Fibroblast of the conjunctiva (primary cell): ENCODE measurements around the gene SST.
"Not testable (repeated sequence)": the region's sequence is repeated elsewhere in the genome, so short reads cannot be mapped to it uniquely, and the experiment has no call there.

ENCODE experiments used
- DNase-seq: peaks from one replicate; pipeline ENCODE4 v3.0.0-alpha.2; 2010; ENCODE audit warnings: low read depth

The SST gene

DNA sequence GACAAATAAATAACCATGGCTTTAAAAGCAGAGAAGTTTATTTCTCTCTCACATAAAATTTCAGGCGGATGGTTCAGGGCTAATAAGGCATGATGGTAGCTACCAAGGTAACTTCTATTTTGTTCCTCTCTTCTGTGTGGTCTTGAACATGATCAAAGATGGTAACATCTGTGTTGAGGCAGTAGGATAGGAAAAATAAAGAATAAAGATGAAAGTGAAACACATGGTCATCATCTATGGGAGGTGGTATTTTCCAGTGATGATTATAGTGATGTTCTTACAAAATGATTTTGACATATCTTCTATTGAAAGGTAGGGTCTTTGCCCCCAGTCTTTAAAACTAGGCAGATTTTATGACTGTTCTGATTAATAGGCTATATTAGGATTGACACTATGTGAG, 14.2 kb upstream of the SST start:
- DNase-seq = no peak

DNA sequence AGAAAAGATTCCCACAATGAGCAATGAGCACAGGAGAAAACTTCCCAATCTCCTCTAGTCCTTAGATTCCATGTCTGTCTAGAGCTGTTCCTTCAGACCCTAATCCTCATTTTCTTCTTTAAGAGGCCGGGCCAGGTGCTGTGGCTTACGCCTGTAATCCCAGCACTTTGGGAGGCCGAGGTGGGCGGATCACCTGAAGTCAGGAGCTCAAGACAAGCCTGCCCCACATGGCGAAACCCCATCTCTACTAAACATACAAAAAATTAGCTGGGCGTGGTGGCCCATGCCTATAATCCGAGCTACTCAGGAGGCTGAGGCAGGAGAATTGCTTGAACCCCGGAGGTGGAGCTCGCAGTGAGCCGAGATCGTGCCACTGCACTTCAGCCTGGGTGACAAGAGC, 11.6 kb upstream of the SST start:
- not testable (repeated sequence) for DNase-seq

- DNase-seq = peak; percentile 60
Observed at GRCh38 chr3:187679638-187680396, 9.6 kb upstream of the SST start.

DNA sequence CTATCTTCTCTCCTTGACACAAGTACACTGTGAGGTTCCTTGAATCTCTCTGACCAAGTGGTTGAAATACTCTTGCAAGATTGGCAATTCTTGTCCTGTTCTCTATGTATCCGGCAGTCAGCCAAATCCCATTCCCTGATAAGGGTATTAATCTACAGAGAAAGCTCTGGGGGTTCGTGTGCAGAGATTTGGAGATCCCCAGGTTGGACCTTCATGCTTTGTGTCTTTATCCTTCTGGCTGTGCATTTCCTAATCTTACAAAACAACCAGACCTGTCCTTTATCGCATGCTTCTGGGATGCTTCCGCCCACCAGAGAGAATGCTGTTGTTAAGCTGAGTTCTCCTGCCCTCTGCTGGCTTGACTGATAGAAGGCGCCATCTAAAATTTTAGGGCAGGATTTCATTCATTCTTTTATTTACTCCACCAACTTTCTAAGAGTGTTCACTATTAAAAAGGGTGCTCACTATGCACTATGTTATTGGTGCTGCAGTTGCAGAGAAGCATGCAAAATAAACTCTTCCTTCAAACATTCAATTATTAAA, 8.6 kb upstream of the SST start:
- peak; percentile 38 for DNase-seq

DNA sequence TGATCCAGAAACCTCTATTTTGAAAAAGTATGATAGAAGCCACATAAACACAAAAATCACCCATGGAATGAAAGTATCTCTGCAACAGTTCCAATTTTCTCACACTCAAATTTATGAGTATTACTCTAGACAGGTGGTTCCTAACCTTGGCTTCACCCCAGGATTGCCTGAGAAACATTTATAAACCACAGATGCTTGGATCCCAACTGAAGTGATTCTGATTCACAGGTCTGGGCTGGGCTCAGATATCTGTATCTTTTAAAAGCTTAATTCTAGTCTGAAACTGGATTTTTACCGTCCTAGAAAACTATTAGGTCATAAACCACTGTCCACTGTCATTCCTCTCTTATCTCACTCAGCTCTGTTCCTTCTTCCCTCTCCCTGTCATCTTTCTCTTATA, 7.4 kb upstream of the SST start:
- DNase-seq = no peak

GRCh38 chr3:187673012-187673411, 2.8 kb upstream of the SST start:
- no peak for DNase-seq

DNA sequence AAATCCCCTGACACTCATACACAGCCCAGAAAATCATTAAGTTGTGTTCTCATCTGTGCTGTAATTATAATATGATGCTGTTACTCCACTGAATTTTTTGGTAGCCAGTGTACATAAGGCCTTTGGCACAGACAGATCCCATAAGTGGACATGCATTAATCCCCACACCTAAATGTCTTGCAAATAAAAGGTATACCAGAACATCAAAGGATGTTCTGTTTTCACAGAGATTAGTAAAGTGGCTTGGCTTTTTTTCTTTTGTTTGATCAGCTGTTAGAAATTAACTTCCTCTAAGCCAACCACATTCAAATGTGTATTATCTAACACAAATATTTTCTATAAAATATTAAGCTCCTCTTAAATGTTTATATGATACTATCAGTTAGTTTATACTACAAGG, 2.7 kb downstream of the SST start:
- no peak for DNase-seq

- no peak for DNase-seq
Observed at GRCh38 chr3:187665764-187666402, 4.3 kb downstream of the SST start.

- no peak for DNase-seq
Observed at GRCh38 chr3:187665010-187665409, 5.2 kb downstream of the SST start.

DNA sequence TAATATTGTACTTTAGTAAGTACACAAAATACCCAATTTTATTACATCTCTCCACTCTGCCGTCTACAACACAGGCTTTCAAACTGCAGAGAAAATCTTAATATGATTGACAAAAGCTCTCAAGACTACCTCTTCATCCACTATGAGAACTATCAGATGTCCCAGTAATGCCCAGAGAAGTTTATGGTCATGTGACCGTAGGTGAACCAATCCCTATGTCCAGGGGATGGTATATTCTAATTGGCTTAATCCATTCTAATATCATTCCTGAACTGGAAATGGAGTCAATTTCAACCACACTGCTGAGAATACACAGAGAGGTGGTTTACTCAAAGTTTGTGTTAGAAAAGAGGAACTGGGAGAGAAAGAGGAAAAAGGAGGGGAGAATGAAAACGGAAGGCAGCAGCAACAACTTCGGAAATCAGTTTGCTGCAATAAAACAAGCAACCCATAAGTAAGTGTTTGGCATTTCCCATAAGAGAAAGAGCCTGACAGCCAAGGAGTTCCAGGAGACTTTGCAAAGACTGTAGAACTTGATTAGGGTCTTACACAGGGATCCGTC, 7.3 kb downstream of the SST start:
- DNase-seq = no peak

DNA sequence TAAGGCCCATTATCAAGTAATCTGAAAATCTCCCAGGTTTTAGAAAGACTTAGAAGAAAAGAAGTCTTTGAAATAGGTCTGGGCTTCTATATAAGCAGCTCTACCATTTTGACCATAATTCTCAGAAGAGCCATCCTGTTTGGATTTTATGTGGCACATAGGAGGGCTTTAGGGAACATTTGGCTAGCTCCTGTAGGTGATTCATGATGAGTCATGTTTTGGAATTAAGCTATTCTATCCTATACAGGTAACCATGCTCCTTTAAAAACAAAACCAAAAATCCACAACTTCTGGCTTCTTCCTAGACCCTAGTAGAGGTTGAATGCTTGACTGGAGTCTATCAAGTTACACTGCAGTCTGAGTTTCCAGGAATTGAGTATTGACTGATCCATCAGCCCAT, 8.9 kb downstream of the SST start:
- no peak for DNase-seq

DNA sequence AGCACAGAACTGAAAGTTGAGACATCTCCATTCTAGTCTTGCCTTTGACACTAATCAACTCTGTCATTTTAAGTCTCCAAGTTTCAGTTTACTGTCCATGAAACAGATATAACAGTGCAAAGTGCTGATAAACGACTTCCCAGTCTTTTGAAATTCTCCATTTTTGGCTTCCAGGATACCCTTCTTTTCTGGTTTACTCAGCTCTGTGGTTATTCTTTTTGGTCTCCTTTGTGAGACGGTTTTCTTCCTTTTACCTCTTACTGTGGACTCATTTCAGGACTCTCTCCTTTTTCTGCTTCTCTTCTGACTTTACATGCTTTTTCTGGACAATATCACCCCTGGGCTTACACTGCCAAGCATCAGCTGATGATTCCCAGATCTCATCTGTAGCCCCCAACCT, 18.9 kb downstream of the SST start:
- DNase-seq = no peak

GRCh38 chr3:187648177-187648576, 22.0 kb downstream of the SST start:
- no peak for DNase-seq

DNA sequence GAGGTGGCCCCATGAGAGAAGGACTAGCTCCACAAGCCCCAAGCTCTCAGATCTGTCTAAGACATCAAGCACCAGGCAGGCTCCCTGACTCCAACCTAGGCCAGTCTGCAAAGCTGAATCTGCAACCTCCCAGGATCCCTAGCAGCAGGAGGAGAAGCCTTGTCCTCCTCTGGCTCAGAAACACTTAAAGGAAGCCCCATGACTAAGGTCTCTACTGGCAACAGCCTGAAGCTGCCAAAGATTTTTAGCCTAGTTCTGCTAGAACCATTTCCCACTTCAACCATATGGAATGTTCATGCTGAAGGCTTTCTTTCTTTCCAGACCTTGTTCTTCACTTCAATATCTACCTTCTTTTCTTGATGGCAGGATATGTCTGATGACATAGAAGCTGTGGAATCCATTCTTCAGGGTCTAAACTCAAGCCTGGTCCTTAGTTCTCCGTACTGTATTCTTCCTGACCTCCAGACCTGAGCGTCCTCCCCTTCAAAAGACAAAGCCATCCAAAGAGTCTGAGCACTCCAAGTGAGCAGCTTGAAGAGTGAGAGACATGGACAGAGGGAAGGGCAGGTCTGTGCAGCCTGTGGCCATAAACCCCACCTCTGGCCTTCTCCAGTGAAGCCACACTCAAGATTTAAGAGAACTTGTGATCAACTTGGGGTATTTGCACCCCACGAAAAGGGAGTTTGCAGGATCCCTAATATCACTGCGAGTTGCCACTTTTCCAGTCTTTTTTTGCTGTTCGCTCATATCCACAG, 23.1 kb downstream of the SST start:
- DNase-seq = no peak

DNA sequence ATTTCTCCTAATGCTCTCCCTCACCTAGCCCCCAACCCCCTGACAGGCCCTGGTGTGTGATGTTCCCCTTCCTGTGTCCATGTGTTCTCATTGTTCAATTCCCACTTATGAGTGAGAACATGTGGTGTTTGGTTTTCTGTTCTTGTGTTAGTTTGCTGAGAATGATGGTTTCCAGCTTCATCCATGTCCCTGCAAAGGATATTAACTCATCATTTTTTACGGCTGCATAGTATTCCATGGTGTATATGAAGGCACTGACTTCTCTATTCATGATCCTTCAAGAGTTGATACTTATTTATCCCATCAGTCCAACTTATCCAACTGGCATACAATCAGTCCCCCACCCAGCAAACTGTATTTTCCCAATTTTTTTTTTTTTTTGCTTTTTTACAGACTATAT, 24.8 kb downstream of the SST start:
- DNase-seq = not testable (repeated sequence)

- no peak for DNase-seq
Observed at GRCh38 chr3:187642861-187643260, 27.3 kb downstream of the SST start.

- no peak for DNase-seq
Observed at GRCh38 chr3:187641320-187642016, 28.7 kb downstream of the SST start.

DNA sequence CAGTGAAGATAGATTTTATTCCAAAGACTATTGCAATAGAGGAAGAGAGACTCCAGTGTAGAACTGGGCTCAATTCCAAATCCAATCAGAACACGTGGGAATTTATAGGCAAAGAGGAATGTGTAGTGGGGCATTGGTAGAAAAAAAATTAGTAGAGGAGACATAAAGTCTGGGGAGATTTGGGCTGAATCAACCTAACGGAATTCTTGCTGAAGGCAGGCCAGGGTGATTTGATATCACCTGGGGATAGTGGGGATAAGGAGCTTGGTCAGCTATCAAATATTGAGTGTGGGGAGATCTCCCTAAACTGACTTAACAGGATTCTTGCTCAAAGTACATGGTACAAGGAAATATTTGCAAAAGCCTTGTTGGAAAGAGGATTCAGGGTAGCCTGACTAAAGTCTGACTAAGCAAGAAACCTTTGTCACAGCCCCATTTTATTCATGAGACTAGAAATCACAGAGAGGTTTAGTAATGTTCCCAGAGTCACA, 29.6 kb downstream of the SST start:
- no peak for DNase-seq

- DNase-seq = no peak
Observed at GRCh38 chr3:187639927-187640568, 30.1 kb downstream of the SST start.

GRCh38 chr3:187636528-187636927, 33.7 kb downstream of the SST start:
- no peak for DNase-seq

DNA sequence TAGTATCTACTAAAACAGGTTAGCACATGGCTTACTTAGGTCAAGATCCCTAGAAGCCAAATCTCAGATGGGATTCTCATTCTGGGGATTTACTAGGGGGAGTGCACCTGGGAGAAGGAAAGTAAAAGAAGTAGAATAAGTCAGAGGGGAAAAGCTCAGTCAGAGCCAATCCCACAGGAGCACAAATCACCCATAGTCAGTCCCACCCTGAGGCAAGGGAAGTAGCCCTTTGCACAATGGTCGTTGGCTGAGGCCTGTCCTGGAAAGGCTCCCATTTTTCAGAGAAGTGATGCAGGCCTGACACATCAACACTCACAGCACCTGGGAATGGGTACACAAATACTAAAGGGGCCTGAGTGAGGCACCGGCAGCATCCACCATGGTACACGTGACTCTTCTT, 39.8 kb downstream of the SST start:
- no peak for DNase-seq
